Tibial artery (tissue), 4 donors: ENCODE measurements around the gene GRB10.

Experiments
- DNase-seq, 2 donors: peaks; one replicate each; pipeline ENCODE4 v3.0.0-alpha.2; 2019
- H3K27ac ChIP-seq, 2 donors: fragments of 200-600 bp; sonication (generic) in 1 of 2; 1 replicate in 1 of 2; 2 replicates in 1 of 2; pipeline ENCODE4 v1.5.1; 2018 to 2019; ENCODE audit warnings: mild to moderate bottlenecking in 1 of 2
- H3K27me3 ChIP-seq, 2 donors: fragments of 200-600 bp; sonication (generic) in 1 of 2; one replicate each; pipeline versions ENCODE4 v1.5.1 to v1.6.0; 2016 to 2019
- H3K36me3 ChIP-seq, 3 donors: fragments of 200-600 bp; sonication (generic) in 2 of 3; one replicate each; pipeline ENCODE4 v1.5.1; 2016 to 2019; ENCODE audit warnings: mild to moderate bottlenecking in 2 of 3
- H3K4me1 ChIP-seq, 4 donors: fragments of 200-600 bp; sonication (generic) in 2 of 4; 1 replicate in 3 of 4; 2 replicates in 1 of 4; pipeline ENCODE4 v1.5.1; 2016 to 2019
- H3K4me3 ChIP-seq, 2 donors: fragments of 200-600 bp; sonication (generic) in 1 of 2; 1 replicate in 1 of 2; 2 replicates in 1 of 2; pipeline ENCODE4 v1.5.1; 2018 to 2019; ENCODE audit warnings: mild to moderate bottlenecking in 2 of 2
- H3K9me3 ChIP-seq, 3 donors: fragments of 200-600 bp; sonication (generic) in 1 of 3; one replicate each; pipeline ENCODE4 v1.5.1; 2016 to 2019
- intact Hi-C: fragments of 100-400 bp; cut with DNase I; formaldehyde crosslinking; loops from one replicate; pipeline ENCODE4 v1.15.0; 2023; ENCODE audit warnings: low total_unique reads
- TF ChIP-seq, protein P1 (sequence below), 2 experiments: fragments of 200-600 bp in 1 of 2; fragments of 450-650 bp in 1 of 2; IDR thresholded peaks; one replicate each; pipeline ENCODE4 v1.5.1; 2017 to 2019; ENCODE audit warnings: antibody characterized with exemption in 2 of 2, mild to moderate bottlenecking in 1 of 2, moderate library complexity in 1 of 2

The GRB10 gene

DNA sequence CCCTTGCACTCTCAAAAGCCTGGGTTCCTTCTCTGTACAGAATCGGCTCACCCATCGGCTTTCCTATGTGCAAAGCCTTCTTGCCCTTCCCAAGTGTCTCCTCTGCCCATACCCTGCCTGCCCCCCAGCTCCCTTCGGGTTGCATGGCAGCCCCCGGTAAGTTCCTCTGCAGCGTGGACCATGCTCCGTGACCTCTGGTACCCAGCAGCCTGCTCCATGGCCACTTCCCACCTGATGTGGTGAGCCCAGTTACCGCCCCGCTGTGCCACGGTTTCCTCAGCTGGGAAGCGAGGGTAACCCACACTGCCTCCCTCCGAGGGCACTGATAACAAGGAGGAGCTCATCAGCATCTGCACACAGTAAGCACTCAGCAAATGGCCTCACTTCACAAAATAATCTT is 110.7 kb downstream of the GRB10 start:
- intact Hi-C loops, result loop anchor here (10.0 kb wide), 1 partner anchor 57 kb away; no protein-coding TSS in a partner anchor
- Histone ChIP-seq H3K4me3 (no peak overlapping the region), H3K27ac (no peak overlapping the region)

GRCh38 chr7:50671386-50671785 is 111.3 kb downstream of the GRB10 start:
- Histone ChIP-seq H3K27ac (no peak overlapping the region), H3K4me1 (peaks cover 0 to 43% (median 29%) of the 10 kb centered on the region in 4 donors), H3K9me3 (no peaks in the 10 kb centered on the region), H3K4me3 (no peak overlapping the region), H3K27me3 (no peaks in the 10 kb centered on the region), H3K36me3 (peaks cover 0 to 40% (median 15%) of the 10 kb centered on the region in 3 donors)
- intact Hi-C loops, result loop anchor here (10.0 kb wide), 1 partner anchor 57 kb away; no protein-coding TSS in a partner anchor
- DNase-seq, result no peak
- TF ChIP-seq, protein P1, sequence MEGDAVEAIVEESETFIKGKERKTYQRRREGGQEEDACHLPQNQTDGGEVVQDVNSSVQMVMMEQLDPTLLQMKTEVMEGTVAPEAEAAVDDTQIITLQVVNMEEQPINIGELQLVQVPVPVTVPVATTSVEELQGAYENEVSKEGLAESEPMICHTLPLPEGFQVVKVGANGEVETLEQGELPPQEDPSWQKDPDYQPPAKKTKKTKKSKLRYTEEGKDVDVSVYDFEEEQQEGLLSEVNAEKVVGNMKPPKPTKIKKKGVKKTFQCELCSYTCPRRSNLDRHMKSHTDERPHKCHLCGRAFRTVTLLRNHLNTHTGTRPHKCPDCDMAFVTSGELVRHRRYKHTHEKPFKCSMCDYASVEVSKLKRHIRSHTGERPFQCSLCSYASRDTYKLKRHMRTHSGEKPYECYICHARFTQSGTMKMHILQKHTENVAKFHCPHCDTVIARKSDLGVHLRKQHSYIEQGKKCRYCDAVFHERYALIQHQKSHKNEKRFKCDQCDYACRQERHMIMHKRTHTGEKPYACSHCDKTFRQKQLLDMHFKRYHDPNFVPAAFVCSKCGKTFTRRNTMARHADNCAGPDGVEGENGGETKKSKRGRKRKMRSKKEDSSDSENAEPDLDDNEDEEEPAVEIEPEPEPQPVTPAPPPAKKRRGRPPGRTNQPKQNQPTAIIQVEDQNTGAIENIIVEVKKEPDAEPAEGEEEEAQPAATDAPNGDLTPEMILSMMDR (IDR thresholded peaks at IDR 0.05), result no peak

More for the DNA sequence above, 110.7 kb downstream of the GRB10 start:
- Histone ChIP-seq H3K36me3 (peaks cover 0 to 40% (median 15%) of the 10 kb centered on the region in 3 donors), H3K9me3 (no peaks in the 10 kb centered on the region), H3K4me1 (peaks cover 0 to 43% (median 30%) of the 10 kb centered on the region in 4 donors), H3K27me3 (no peaks in the 10 kb centered on the region)
- TF ChIP-seq, protein P1 (IDR thresholded peaks at IDR 0.05), result no peak
- DNase-seq, result peak in 1 of 2 donors; percentile 17

- no peak overlapping the region for H3K4me3 ChIP-seq
- no peaks in the 10 kb centered on the region for H3K9me3 ChIP-seq
- H3K36me3 ChIP-seq, result peaks cover 0 to 40% (median 15%) of the 10 kb centered on the region in 3 donors
- DNase-seq, result no peak
- H3K4me1 ChIP-seq, result peaks cover 0 to 46% (median 35%) of the 10 kb centered on the region in 4 donors
- TF ChIP-seq, protein P1 (IDR thresholded peaks at IDR 0.05), result no peak
- intact Hi-C loops, result loop anchor here (10.0 kb wide), 1 partner anchor 55 kb away; no protein-coding TSS in a partner anchor
- no peaks in the 10 kb centered on the region for H3K27me3 ChIP-seq
- H3K27ac ChIP-seq, result peak overlapping the region; percentile 79 to 83
These were observed 112.8 kb downstream of the GRB10 start for GRCh38 chr7:50669890-50670289.

DNA sequence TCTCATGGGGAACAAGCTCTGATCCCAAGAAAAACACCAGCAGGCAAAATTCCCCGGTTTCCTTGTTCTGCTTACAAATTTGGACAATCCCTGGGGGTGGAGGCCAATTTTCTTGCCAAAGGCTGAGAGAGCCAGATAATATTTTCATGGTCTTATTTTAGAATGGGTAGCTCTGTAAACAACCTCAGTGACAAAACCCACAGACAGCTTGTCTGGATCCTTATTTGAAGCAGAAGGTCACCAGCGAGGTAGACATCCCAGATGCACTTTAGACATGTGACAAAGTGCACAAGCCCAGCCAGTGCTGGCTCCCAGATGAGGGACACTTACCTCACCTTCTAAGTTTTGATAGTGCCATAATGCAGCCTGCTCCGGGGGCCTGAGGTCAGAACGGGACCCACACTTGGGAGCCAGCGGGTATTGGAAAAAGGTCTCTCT is 114.9 kb downstream of the GRB10 start:
- Histone ChIP-seq H3K27me3 (no peaks in the 10 kb centered on the region), H3K9me3 (no peaks in the 10 kb centered on the region), H3K27ac (peak overlapping the region; percentile 79 to 83), H3K36me3 (peaks cover 0 to 20% (median 0%) of the 10 kb centered on the region in 3 donors), H3K4me3 (peak overlapping the region in 1 of 2 donors; percentile 3), H3K4me1 (peaks cover 0 to 66% (median 49%) of the 10 kb centered on the region in 4 donors)
- peak; percentile 83 to 88 for DNase-seq
- TF ChIP-seq, protein P1 (IDR thresholded peaks at IDR 0.05), result no peak
- intact Hi-C loops, result no loop called here

DNA sequence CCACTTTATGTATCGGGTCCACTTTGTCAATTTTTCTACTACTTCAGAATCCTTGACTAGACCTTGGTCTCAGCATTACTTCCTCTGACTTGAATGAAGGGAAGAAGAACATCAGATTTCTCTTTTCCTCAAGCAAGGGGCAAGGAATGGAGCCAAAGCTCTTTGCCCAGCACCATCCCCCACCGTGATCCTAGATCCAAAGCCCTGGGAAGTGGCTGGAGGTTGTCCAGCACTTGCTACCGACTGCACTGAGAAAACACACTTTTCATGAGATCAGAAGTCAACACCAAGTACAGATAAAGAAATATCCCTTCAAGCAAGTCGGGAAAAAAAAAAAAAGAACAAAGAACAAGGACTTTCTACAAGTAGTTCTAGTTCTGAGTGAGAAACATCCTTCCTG is 115.4 kb downstream of the GRB10 start:
- Histone ChIP-seq H3K36me3 (peaks cover 0 to 16% (median 0%) of the 10 kb centered on the region in 3 donors), H3K27ac (peak overlapping the region; percentile 79 to 83), H3K27me3 (no peaks in the 10 kb centered on the region), H3K9me3 (no peaks in the 10 kb centered on the region), H3K4me1 (peaks cover 0 to 68% (median 50%) of the 10 kb centered on the region in 4 donors), H3K4me3 (peak overlapping the region in 1 of 2 donors; percentile 3)
- DNase-seq, result peak in 1 of 2 donors; percentile 48
- TF ChIP-seq, protein P1 (IDR thresholded peaks at IDR 0.05), result no peak
- intact Hi-C loops, result no loop called here
